IPS DF 4.7 (cell line): ENCODE measurements around the gene ANP32B.
"Not testable (repeated sequence)": the region's sequence is repeated elsewhere in the genome, so short reads cannot be mapped to it uniquely, and the experiment has no call there.

Experiments
- DNase-seq: peaks from one replicate; pipeline ENCODE4 v3.0.0-alpha.2; 2013; ENCODE audit warnings: low spot score; ENCODE audit errors: extremely low read depth

The ANP32B gene

GRCh38 chr9:97962575-97962974, 20.6 kb upstream of the ANP32B start:
- DNase-seq: no peak

GRCh38 chr9:97963232-97963631, 19.9 kb upstream of the ANP32B start:
- DNase-seq: no peak

GRCh38 chr9:97964901-97965300, 18.2 kb upstream of the ANP32B start:
- no peak for DNase-seq

- DNase-seq: no peak
Measured at GRCh38 chr9:97966493-97966892, 16.6 kb upstream of the ANP32B start.

- no peak for DNase-seq
Measured at GRCh38 chr9:97969014-97969413, 14.1 kb upstream of the ANP32B start.

- DNase-seq: no peak
Measured at GRCh38 chr9:97970165-97970564, 13.0 kb upstream of the ANP32B start.

GRCh38 chr9:97972753-97973152, 10.4 kb upstream of the ANP32B start:
- no peak for DNase-seq

- DNase-seq: no peak
Measured at GRCh38 chr9:97975376-97975775, 7.8 kb upstream of the ANP32B start.

- DNase-seq: not testable (repeated sequence)
Measured at GRCh38 chr9:97976633-97977032, 6.5 kb upstream of the ANP32B start.

GRCh38 chr9:97978371-97979130, 4.6 kb upstream of the ANP32B start:
- no peak for DNase-seq

GRCh38 chr9:97979788-97980478, 3.2 kb upstream of the ANP32B start:
- no peak for DNase-seq

- DNase-seq: no peak
Measured at GRCh38 chr9:97980479-97980803, 2.7 kb upstream of the ANP32B start.

GRCh38 chr9:97980918-97981845, 2.0 kb upstream of the ANP32B start:
- DNase-seq: no peak

GRCh38 chr9:97981846-97982682, 1.1 kb upstream of the ANP32B start:
- DNase-seq: no peak

GRCh38 chr9:97983589-97984187, 547 bp downstream of the ANP32B start:
- no peak for DNase-seq

GRCh38 chr9:97984188-97985057, 1.3 kb downstream of the ANP32B start:
- no peak for DNase-seq

GRCh38 chr9:97985058-97985861, 2.1 kb downstream of the ANP32B start:
- no peak for DNase-seq

GRCh38 chr9:97987487-97987886, 4.3 kb downstream of the ANP32B start:
- no peak for DNase-seq

GRCh38 chr9:97990259-97990658, 7.1 kb downstream of the ANP32B start:
- no peak for DNase-seq
